GM19193 (cell line): ENCODE measurements around the gene HSD17B1.

Experiments
- POLR2A ChIP-seq: IDR thresholded peaks from 4 replicates; pipeline ENCODE4 v1.6.1; 2011; ENCODE audit not compliant: insufficient read depth, insufficient read length; ENCODE audit errors: extremely low read depth

Gene HSD17B1

GRCh38 chr17:42553866-42554249 is 1.1 kb downstream of the HSD17B1 start:
- no peak for TF ChIP-seq POLR2A

GRCh38 chr17:42554250-42555121 is 1.8 kb downstream of the HSD17B1 start:
- TF ChIP-seq POLR2A, result peak; percentile 83

- TF ChIP-seq POLR2A, result no peak
These were observed 2.4 kb downstream of the HSD17B1 start for GRCh38 chr17:42555122-42555622.

- no peak for TF ChIP-seq POLR2A
These were observed 6.4 kb downstream of the HSD17B1 start for GRCh38 chr17:42559075-42559474.

GRCh38 chr17:42560246-42560645 is 7.5 kb downstream of the HSD17B1 start:
- TF ChIP-seq POLR2A, result no peak

GRCh38 chr17:42561897-42562387 is 9.2 kb downstream of the HSD17B1 start, which contains the start of gene COASY:
Gene COASY, plus strand, starts transcription at chr17:42562148. Its CDS starts 475 bp downstream, at chr17:42562623.
- TF ChIP-seq POLR2A, result peak; percentile 77

- TF ChIP-seq POLR2A, result no peak
These were observed 9.8 kb downstream of the HSD17B1 start for GRCh38 chr17:42562388-42563142.

GRCh38 chr17:42563143-42563509 is 10.4 kb downstream of the HSD17B1 start:
- TF ChIP-seq POLR2A, result peak; percentile 16

GRCh38 chr17:42563543-42563942 is 10.8 kb downstream of the HSD17B1 start:
- no peak for TF ChIP-seq POLR2A

GRCh38 chr17:42563950-42564349 is 11.2 kb downstream of the HSD17B1 start:
- TF ChIP-seq POLR2A, result no peak

GRCh38 chr17:42564815-42565522 is 12.2 kb downstream of the HSD17B1 start:
- no peak for TF ChIP-seq POLR2A

- no peak for TF ChIP-seq POLR2A
These were observed 12.9 kb downstream of the HSD17B1 start for GRCh38 chr17:42565523-42566214.

GRCh38 chr17:42566215-42566882 is 13.6 kb downstream of the HSD17B1 start:
- no peak for TF ChIP-seq POLR2A

- TF ChIP-seq POLR2A, result peak; percentile 74
These were observed 14.3 kb downstream of the HSD17B1 start, which contains the start of gene MLX for GRCh38 chr17:42566883-42567573. Gene MLX, plus strand, starts transcription at chr17:42567100. Its CDS starts 25 bp downstream, at chr17:42567125.
